Glomerular endothelial cell (primary cell): ENCODE results near the gene DNMT1. TPM values are rescaled to one million over a fixed set of nuclear protein-coding genes. Genes with fewer than 3 reads are reported as not detected.
"Not testable (repeated sequence)": the region's sequence is repeated elsewhere in the genome, so short reads cannot be mapped to it uniquely, and the experiment has no call there.

Experiments used
- DNase-seq: peaks from one replicate; pipeline ENCODE4 v3.0.0-alpha.2; 2011; ENCODE audit warnings: low read depth, low spot score; ENCODE audit errors: extremely low read depth
- total RNA-seq: library from RNA; depleted of rRNA; stranded (reverse); fragments of >200 nt; gene quantifications from 2 replicates; pipeline ENCODE4 v1.2.3, GENCODE V29; 2015

Gene DNMT1
- total RNA-seq, 1 donor from 2014 or later = 83.9 TPM

DNA sequence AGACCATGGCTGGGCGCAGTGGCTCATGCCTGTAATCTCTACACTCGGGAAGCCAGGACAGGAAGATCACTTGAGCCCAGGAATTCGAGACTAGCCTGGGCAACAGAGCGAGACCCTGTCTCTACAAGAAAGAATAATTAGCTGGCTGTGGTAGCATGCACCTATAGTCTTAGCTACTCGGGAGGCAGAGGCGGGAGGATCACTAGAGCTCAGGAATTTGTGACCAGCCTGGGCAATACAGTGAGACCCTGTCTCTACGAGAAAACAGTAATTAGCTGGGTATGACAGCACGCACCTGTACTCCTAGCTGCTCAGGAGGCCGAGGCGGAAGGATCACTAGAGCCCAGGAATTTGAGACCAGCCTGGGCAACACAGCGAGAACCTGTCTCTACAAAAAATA is 7.4 kb downstream of the DNMT1 start:
- no peak for DNase-seq

GRCh38 chr19:10184636-10185035 is 10.1 kb downstream of the DNMT1 start:
- DNase-seq = no peak

- no peak for DNase-seq
These were observed 10.8 kb downstream of the DNMT1 start for GRCh38 chr19:10183926-10184325.

DNA sequence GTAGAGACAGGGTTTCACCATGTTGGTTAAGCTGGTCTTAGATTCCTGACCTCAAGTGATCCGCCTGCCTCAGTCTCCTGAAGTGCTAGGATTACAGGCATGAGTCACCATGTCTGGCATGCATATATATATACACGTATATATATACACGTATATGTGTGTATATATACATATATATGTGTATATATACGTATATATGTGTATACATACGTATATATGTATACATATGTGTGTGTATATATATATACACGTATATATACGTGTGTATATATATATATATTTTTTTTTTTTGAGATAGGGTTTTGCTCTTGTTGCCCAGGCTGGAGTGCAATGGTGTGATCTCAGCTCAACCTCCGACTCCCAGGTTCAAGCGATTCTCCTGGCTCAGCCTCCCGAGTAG is 11.9 kb downstream of the DNMT1 start:
- no peak for DNase-seq

GRCh38 chr19:10182076-10182475 is 12.7 kb downstream of the DNMT1 start:
- no peak for DNase-seq

DNA sequence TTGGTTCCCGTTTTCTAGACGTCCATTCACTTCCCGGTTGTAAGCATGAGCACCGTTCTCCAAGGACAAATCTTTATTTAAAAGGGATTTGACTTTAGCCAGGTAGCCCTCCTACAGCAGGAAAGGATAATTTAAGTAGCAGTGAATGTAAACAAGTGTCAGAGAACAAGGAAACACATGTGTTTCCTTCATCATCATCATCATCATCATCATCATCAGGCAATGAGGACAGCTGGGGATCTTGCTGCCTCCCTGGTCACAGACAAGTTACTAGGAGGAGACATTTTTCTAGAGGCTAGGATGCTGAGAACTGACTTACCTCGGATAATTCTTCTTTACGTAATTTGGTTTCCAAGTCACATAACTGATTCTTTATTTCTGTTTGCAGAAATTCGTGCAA is 14.3 kb downstream of the DNMT1 start:
- DNase-seq = no peak

GRCh38 chr19:10180024-10180423 is 14.7 kb downstream of the DNMT1 start:
- not testable (repeated sequence) for DNase-seq

DNA sequence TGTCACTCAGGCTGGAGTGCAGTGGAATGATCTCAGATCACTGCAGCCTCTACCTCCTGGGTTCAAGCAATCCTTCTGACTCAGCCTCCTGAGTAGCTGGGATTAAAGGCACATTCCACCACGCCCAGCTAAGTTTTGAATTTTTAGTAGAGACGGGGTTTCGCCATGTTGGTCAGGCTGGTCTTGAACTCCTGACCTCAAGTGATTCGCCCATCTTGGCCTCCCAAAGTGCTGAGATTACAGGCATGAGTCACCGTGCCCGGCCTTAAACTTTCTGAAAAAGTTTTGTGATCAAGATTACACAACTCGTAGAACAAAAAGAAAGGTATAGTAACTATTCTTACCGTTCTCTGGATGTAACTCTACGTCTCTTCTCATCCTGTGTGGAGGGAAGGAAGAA is 21.2 kb downstream of the DNMT1 start:
- no peak for DNase-seq

- no peak for DNase-seq
These were observed 26.3 kb downstream of the DNMT1 start for GRCh38 chr19:10168386-10168948.

DNA sequence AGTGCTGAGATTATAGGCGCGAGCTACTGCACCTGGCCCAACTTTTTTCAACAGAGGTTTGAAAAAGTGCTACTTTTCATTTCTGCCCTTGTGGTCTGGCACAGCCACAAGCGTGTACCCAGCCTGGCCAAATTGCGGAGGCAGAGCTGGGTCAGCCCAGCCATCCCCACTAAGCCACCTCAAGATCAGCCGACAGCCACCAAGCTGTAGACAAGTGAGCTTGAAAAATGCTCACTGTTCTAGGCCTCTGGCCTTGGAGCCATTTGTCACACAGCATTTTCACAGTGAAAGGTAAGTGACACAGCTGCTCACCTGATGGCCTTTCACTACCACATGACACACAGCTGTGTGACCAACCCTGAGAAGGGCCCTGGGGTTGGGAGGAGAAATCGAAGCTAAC is 27.3 kb downstream of the DNMT1 start:
- DNase-seq = no peak

DNA sequence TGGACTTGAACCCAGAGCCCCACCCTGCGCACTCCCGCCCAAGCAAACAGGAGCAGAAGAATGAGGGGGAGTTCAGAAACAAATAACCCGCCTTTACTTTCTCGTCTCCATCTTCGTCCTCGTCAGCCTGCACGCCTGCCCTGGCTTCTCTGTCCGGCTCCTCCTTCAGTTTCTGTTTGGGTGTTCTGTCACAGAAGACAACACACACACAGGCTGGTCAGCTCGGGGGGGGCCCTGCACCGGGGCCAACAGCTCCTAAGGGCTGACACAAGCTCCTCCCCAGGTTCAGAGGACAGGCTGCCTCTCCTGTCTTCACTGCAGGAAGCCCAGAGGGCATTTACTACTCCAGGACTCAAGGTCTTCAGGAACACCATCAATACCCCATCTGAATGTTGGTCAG is 28.3 kb downstream of the DNMT1 start:
- not testable (repeated sequence) for DNase-seq

DNA sequence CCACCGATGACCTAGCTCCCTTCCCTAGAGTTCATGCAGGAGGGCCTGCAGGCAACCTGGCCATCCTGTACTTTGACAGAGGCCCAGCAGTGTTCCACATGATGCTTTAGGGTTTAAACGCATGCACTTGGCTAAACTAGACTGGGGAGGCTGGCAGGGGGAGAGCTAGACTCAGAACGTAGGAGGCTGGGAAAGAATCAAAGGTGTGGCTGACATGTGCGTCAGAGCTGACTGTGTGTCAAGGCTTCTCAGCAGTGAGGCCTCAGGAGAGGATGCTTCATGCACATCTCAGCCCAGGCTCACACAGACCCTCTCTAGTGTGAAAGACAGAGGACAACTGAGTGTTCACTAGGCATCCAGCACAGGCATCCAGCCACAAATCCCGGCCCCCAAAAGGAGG is 28.7 kb downstream of the DNMT1 start:
- DNase-seq = no peak

DNA sequence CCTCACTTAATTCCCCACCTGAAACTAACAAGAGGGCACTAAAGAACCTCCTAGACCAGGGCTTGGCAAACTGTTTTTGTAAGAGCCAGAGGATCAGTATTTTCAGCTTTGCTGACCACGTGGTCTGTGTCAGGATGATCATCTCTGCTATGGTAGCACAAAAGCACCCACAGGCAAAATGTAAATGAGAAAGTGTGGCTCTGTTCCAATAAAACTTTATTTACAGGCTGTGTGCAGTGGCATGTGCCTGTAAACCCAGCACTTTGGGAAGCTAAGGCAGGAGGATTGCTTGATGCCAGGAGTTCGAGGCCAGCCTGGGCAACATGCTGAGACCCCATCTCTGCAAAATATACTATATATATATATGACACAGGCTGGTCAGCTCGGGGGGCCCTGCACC is 31.2 kb downstream of the DNMT1 start:
- DNase-seq = no peak

GRCh38 chr19:10159610-10160009 is 35.1 kb downstream of the DNMT1 start:
- no peak for DNase-seq

GRCh38 chr19:10158485-10158884 is 36.3 kb downstream of the DNMT1 start:
- no peak for DNase-seq

- DNase-seq = no peak
These were observed 36.7 kb downstream of the DNMT1 start for GRCh38 chr19:10158071-10158470.

GRCh38 chr19:10155839-10156238 is 38.9 kb downstream of the DNMT1 start:
- no peak for DNase-seq

- no peak for DNase-seq
These were observed 42.7 kb downstream of the DNMT1 start for GRCh38 chr19:10152100-10152499.

- no peak for DNase-seq
These were observed 43.2 kb downstream of the DNMT1 start for GRCh38 chr19:10151521-10151920.

- no peak for DNase-seq
These were observed 45.3 kb downstream of the DNMT1 start for GRCh38 chr19:10149427-10149826.

- DNase-seq = no peak
These were observed 48.6 kb downstream of the DNMT1 start for GRCh38 chr19:10146142-10146541.

GRCh38 chr19:10145031-10145430 is 49.7 kb downstream of the DNMT1 start:
- no peak for DNase-seq

- no peak for DNase-seq
These were observed 50.4 kb downstream of the DNMT1 start for GRCh38 chr19:10144361-10144760.
